AG10803 (cell line): ENCODE results near the gene RAD51B.
"Not testable (repeated sequence)": the region's sequence is repeated elsewhere in the genome, so short reads cannot be mapped to it uniquely, and the experiment has no call there.

Experiments used
- DNase-seq: peaks from one replicate; pipeline ENCODE4 v3.0.0; 2010; ENCODE audit warnings: low read depth
- H3K4me3 ChIP-seq: 2 replicates; pipeline ENCODE4 v1.5.1; 2011; ENCODE audit warnings: mild to moderate bottlenecking, low read length, control low read depth
- CTCF ChIP-seq: conservative IDR thresholded peaks from 2 replicates; pipeline ENCODE4 v1.5.1; 2011; ENCODE audit warnings: mild to moderate bottlenecking, low read length, control low read depth, inconsistent platforms

RAD51B gene

GRCh38 chr14:67965696-67966095 lies 146.1 kb downstream of the RAD51B start:
- no peak overlapping the region for H3K4me3 ChIP-seq
- DNase-seq, result no peak
- TF ChIP-seq CTCF, result no peak

- no peak overlapping the region for H3K4me3 ChIP-seq
- DNase-seq, result no peak
- no peak for TF ChIP-seq CTCF
Observed at GRCh38 chr14:67967206-67967605, 147.6 kb downstream of the RAD51B start.

- H3K4me3 ChIP-seq, result not testable (repeated sequence)
Observed at GRCh38 chr14:67967970-67968369, 148.4 kb downstream of the RAD51B start.

GRCh38 chr14:67970923-67971322 lies 151.3 kb downstream of the RAD51B start:
- no peak for DNase-seq
- H3K4me3 ChIP-seq, result no peak overlapping the region
- no peak for TF ChIP-seq CTCF

More at GRCh38 chr14:67967970-67968369, 148.4 kb downstream of the RAD51B start:
- DNase-seq, result not testable (repeated sequence)

- H3K4me3 ChIP-seq, result no peak overlapping the region
- DNase-seq, result no peak
- no peak for TF ChIP-seq CTCF
Observed at GRCh38 chr14:67971627-67972625, 152.3 kb downstream of the RAD51B start.

GRCh38 chr14:67973436-67973835 lies 153.9 kb downstream of the RAD51B start:
- no peak for TF ChIP-seq CTCF
- DNase-seq, result no peak
- H3K4me3 ChIP-seq, result no peak overlapping the region

- no peak overlapping the region for H3K4me3 ChIP-seq
- no peak for TF ChIP-seq CTCF
- DNase-seq, result no peak
Observed at GRCh38 chr14:67975470-67975869, 155.9 kb downstream of the RAD51B start.
